ENCODE results near the gene SLC5A12. TPM values are rescaled to one million over a fixed set of nuclear protein-coding genes. Genes with fewer than 3 reads are reported as not detected.
"Not testable (repeated sequence)": the region's sequence is repeated elsewhere in the genome, so short reads cannot be mapped to it uniquely, and the experiment has no call there.

The SLC5A12 gene
- total RNA-seq, 1 donor from 2014 or later, result under 0.01 TPM

DNA sequence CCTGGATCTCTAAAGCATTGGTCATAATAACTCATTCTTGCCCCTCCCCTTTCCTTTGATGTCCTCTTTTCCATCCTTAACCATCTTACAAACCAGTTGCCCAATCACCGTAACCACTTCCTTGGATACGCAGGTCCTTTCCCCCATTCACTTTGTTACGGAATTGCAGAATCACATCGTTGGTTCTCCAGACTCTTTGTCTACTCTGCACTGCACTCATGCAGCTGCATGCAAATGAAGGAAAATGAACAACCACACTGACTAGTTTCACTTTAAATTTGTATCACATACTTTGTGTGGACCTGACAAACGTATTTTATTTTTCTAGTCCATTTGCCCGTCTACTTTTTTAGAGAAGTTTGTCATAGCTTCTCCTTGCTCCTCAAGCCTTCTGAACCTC lies 69.9 kb downstream of the SLC5A12 start:
- DNase-seq, result no peak

DNA sequence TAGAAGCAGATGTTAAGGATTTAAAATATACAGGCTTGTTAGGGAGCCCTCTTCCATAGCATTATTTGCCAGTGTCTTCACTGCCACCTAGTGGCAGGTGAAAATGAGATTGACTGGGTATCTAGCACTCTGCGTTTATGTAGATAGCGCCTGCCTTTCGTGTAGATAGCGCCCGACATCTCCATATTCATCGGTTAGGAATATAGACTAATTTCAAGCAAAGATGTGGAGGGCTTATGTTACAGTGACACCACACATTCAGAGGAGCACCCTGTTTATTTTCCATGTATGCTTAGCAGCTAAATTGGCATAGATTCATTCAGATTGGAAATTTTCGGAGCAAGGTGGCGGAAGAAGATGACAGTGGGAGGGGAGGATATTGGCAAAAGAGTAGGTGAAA lies 72.0 kb downstream of the SLC5A12 start:
- peak; percentile 5 for DNase-seq

GRCh38 chr11:26643314-26643713 lies 78.5 kb downstream of the SLC5A12 start:
- not testable (repeated sequence) for DNase-seq

GRCh38 chr11:26632691-26633159 lies 89.1 kb downstream of the SLC5A12 start:
- no peak for DNase-seq

DNA sequence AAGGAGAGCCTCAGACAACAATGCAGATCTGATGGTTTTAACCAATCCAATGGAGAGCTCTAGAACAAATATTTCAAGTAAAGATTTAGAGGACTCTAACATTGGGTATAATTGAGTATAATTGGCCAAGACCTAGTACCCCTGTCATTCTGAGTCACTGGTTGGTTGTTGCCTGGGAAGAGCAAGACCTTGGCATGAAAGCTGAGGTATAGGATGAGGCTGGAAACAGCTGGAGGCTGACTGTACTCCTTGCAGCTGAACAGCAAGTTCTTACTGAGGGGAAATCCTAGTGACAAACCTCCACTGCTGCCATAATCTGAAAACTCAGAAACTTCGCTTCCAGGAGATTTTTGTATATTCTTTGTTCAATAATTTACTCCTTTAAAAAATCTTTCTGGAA lies 95.5 kb downstream of the SLC5A12 start:
- DNase-seq, result no peak

GRCh38 chr11:26623076-26623659 lies 98.7 kb downstream of the SLC5A12 start:
- DNase-seq, result no peak

GRCh38 chr11:26622181-26622580 lies 99.7 kb downstream of the SLC5A12 start:
- no peak for DNase-seq

GRCh38 chr11:26621132-26621531 lies 100.7 kb downstream of the SLC5A12 start:
- no peak for DNase-seq

DNA sequence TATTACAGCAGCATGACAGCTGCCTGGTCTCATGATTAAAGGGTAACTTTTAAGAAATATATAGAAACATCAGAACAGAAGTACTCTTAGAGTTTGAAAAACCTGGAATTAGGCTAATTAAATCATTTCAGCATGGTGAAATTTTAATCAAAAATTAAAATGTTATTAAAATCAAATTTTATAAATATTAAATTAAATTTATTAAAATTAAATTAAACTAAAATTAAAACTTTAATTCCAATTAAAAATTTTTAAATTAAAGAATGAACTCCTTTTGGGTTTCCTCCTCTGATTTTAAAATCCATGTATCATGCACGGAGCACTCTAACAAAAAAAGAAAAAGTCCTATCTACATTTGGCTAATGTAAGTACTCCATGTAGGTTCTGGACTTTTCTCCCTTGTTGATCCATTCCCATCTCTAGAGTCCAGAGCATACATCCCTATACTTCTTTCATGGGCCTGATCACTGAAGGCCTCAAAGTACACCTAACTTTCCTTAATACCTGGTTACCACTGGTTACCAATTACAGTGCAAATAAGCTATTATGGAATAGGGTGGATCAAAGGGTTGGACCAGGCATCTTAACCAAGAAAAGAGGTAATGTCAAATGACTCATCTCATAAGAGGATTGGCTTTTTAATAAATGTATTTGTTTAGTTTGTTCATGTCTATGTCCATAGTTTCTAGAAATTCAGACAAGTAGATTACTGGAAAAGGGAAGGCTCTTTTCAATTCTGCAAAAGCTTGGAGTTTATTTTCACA lies 101.4 kb downstream of the SLC5A12 start:
- no peak for DNase-seq

DNA sequence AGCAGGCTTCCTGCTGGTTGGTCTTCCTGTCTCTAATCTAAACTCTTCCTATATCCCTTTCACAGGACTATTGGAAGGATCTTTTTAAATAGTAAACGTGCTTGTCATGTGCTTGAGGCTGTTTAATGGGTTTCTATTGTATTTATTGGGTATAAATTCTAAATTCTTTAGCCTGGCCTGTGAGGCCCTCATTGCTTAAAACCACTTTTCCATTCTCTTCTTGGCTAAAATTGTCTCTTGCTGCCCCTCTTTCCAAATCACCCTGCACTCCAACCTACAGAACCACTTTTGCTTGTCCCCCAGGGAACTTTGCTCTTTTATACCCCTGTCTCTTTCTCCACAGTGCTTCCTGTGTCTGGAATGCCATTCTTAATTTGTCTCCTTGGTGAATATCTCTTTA lies 103.4 kb downstream of the SLC5A12 start:
- DNase-seq, result no peak

Other genes with a start within 250 kb of the SLC5A12 start
- gene MUC15, start 149.8 kb downstream of the SLC5A12 start, total RNA-seq, result not detected

Data from occipital lobe (tissue), 2 donors.